Right renal pelvis (tissue), 4 donors: ENCODE measurements around the gene DNASE1L1. TPM values are rescaled to one million over a fixed set of nuclear protein-coding genes. Genes with fewer than 3 reads are reported as not detected.
"Not testable (repeated sequence)": the region's sequence is repeated elsewhere in the genome, so short reads cannot be mapped to it uniquely, and the experiment has no call there.

Experiments
- DNase-seq, 4 donors: peaks; one replicate each; pipeline ENCODE4 v3.0.0-alpha.2; 2013; ENCODE audit warnings: low read depth in 4 of 4, low spot score in 3 of 4, missing footprints in 1 of 4
- polyA plus RNA-seq, 4 donors: library from polyadenylated mRNA; unstranded; fragments of 120-200 nt; gene quantifications; one replicate each; pipeline ENCODE4 v1.2.1, GENCODE V29; 2013; ENCODE audit not compliant: insufficient read length in 4 of 4

The DNASE1L1 gene
- polyA plus RNA-seq, 4 donors, result 10.5 to 16.1 (median 14.1) TPM

- not testable (repeated sequence) for DNase-seq
Observed at GRCh38 chrX:154388094-154388493, 21.0 kb downstream of the DNASE1L1 start.

GRCh38 chrX:154384284-154384892, 24.7 kb downstream of the DNASE1L1 start:
- DNase-seq, result no peak

- DNase-seq, result no peak
Observed at GRCh38 chrX:154383359-154384283, 25.4 kb downstream of the DNASE1L1 start.

GRCh38 chrX:154382483-154383069, 26.5 kb downstream of the DNASE1L1 start:
- DNase-seq, result no peak

DNA sequence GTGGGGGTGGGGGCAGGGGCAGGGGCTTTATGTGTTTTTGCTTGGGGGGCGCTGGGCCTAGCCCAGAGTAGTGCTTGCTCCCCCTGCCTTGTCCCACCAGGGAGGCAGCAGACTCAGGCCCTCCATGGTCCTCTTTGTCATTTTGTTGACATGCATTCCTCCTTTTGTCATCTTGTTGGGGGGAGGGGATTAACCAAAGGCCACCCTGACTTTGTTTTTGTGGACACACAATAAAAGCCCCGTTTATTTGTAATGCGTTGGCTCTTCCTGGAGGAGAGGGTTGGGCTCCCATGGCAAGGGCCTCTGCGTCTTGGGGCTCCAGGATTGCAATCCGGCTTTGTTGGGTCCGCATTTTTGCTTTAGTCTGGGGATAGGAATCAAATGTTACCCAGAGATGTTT, 27.8 kb downstream of the DNASE1L1 start:
- DNase-seq, result no peak

DNA sequence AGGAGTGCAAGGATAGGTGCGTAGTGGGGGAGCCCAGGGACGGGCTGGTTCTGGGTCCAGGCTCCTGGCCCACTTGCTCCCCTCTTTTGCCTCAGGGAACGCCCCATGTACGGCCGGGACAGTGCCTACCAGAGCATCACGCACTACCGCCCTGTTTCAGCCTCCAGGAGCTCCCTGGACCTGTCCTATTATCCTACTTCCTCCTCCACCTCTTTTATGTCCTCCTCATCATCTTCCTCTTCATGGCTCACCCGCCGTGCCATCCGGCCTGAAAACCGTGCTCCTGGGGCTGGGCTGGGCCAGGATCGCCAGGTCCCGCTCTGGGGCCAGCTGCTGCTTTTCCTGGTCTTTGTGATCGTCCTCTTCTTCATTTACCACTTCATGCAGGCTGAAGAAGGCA, 28.3 kb downstream of the DNASE1L1 start:
- DNase-seq, result no peak

DNA sequence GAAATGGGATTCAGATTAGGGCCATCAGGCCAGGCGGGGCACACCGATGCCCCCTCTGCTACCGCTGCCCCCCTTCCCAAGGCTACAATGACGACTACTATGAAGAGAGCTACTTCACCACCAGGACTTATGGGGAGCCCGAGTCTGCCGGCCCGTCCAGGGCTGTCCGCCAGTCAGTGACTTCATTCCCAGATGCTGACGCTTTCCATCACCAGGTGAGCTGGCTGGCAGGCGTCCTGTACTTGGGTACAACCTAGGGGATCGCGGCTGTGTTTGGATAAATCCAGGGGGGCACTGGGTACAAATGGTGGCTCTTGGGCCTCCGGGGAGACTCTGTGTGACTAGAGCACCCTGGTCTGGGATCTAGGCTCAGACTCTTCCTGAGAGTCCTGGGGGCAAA, 28.9 kb downstream of the DNASE1L1 start:
- no peak for DNase-seq

- no peak for DNase-seq
Observed at GRCh38 chrX:154379569-154379951, 29.5 kb downstream of the DNASE1L1 start.

- DNase-seq, result peak; percentile 87 to 90 (median 88)
Observed at GRCh38 chrX:154378799-154379568, 30.1 kb downstream of the DNASE1L1 start, which contains the start of gene EMD. Gene EMD, plus strand, starts transcription at chrX:154379295. Its CDS starts 190 bp downstream, at chrX:154379485.

- no peak for DNase-seq
Observed at GRCh38 chrX:154378059-154378798, 30.8 kb downstream of the DNASE1L1 start.

- DNase-seq, result no peak
Observed at GRCh38 chrX:154376774-154377173, 32.3 kb downstream of the DNASE1L1 start.

GRCh38 chrX:154375156-154375504, 33.9 kb downstream of the DNASE1L1 start:
- no peak for DNase-seq

DNA sequence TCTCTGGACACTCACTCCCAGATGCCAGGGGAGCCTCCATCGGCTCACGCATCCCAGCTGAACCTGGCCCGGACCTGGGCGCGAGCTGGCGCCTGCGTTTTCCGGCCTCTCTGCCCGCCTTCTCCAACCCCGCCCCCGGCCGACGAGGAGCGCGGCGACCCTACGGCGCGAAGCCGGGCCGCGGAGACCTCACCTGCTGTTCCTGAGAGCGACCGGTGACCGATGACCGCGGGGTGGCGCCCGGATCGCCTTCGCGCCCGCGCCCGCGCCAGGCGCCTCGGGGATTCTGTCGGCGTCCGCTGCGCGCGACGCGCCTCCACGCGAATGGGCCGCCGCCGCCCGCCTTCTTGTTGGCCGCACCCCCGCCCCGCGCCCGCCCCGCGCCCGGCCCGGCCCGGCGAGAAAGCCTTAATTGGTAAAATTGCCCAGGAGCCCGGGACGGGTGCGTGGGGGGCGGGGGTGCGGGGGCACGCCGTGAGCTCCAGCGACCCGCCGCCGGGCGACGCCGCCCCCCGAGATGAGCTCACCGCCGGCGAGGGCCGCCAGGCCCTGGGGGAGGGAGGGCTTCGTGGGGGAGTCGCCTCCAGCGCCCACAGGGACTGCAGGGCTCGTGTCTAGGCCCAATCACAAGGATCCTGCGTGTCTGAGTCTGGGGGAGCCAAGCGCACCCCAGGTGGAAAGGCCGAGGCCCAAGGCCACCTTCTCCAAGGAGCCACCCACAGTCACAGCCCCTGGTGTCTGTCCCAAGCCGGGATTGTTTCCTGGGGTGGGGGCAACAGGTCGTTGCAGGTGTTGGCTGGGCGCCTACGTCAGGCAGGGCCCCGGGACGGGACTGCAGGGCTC, 34.5 kb downstream of the DNASE1L1 start, which contains the start of gene FLNA:
Gene FLNA (minus strand): TSS at position 322 of the 843 bp plus-strand sequence. CDS start 3,389 bp downstream, outside the sequence.
- DNase-seq, result no peak

- DNase-seq, result no peak
Observed at GRCh38 chrX:154373340-154374306, 35.4 kb downstream of the DNASE1L1 start.

- no peak for DNase-seq
Observed at GRCh38 chrX:154372612-154373022, 36.4 kb downstream of the DNASE1L1 start.

GRCh38 chrX:154371789-154372300, 37.2 kb downstream of the DNASE1L1 start:
- no peak for DNase-seq

DNA sequence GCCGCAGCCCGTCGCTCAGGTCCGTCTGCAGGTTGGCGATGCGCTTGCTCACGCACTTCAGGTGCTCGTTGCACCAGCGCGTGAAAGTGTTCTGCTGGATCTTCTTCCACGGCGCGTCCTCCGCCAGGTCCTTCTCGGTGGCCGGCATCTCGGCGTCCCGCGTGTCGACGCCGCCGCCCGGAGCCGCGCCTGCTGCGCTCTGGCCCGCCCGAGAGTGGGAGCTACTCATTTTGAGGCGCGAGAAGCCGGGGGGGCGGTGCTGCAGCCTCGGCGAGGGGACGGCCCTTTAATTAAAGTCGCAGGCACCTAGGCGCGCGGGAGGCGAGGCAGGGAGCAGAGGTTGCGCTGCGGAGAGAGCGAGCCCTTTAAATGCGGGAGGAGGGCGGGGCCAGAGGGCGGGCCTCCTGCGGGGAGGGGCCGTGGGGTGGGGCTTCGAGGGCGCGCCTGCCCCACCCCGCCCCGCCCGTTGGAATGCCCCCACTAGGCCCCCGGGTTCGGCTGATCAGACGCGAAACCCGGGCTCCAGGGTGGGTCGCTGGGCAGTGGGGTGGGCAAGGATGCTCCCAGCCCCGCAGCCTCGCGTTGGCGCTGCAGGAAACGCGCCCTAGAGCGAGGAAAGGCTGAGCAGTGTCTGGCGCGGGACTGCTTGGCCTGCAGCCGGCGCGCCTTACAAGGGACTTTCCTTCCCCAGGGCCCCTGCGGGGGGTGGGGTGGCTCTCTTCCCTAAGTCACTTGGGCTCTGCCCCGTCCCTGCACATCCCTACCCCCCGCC, 37.9 kb downstream of the DNASE1L1 start:
- DNase-seq, result peak in 3 of 4 donors; percentile 79 to 85 (median 83)
